NCI-H128 (cell line): ENCODE measurements around the gene RYK.
"Not testable (repeated sequence)": the region's sequence is repeated elsewhere in the genome, so short reads cannot be mapped to it uniquely, and the experiment has no call there.

Experiments used
- DNase-seq: peaks from one replicate; lab custom pipeline; 2025; ENCODE audit not compliant: unreplicated experiment; lab: John Stamatoyannopoulos, UW

RYK gene

GRCh38 chr3:134222835-134223234 is 27.8 kb downstream of the RYK start:
- no peak for DNase-seq

GRCh38 chr3:134216851-134217250 is 33.8 kb downstream of the RYK start:
- no peak for DNase-seq

- DNase-seq: no peak
Measured at GRCh38 chr3:134216191-134216764, 34.4 kb downstream of the RYK start.

- no peak for DNase-seq
Measured at GRCh38 chr3:134214239-134214638, 36.4 kb downstream of the RYK start.

GRCh38 chr3:134212967-134213665 is 37.5 kb downstream of the RYK start:
- DNase-seq: peak; percentile 86

GRCh38 chr3:134211797-134212196 is 38.9 kb downstream of the RYK start:
- DNase-seq: peak; percentile 65

GRCh38 chr3:134205451-134205850 is 45.2 kb downstream of the RYK start:
- no peak for DNase-seq

- no peak for DNase-seq
Measured at GRCh38 chr3:134201201-134202130, 49.2 kb downstream of the RYK start.

- DNase-seq: not testable (repeated sequence)
Measured at GRCh38 chr3:134199880-134200279, 50.8 kb downstream of the RYK start.

GRCh38 chr3:134199240-134199639 is 51.4 kb downstream of the RYK start:
- DNase-seq: no peak

- no peak for DNase-seq
Measured at GRCh38 chr3:134198414-134198813, 52.2 kb downstream of the RYK start.

GRCh38 chr3:134197681-134198261 is 52.9 kb downstream of the RYK start:
- peak; percentile 40 for DNase-seq

GRCh38 chr3:134194247-134194646 is 56.4 kb downstream of the RYK start:
- DNase-seq: no peak

GRCh38 chr3:134190250-134190649 is 60.4 kb downstream of the RYK start:
- no peak for DNase-seq

GRCh38 chr3:134189849-134190248 is 60.8 kb downstream of the RYK start:
- no peak for DNase-seq

GRCh38 chr3:134186391-134186790 is 64.3 kb downstream of the RYK start:
- DNase-seq: no peak

GRCh38 chr3:134180761-134181160 is 69.9 kb downstream of the RYK start:
- no peak for DNase-seq

- no peak for DNase-seq
Measured at GRCh38 chr3:134179508-134179907, 71.2 kb downstream of the RYK start.

GRCh38 chr3:134163096-134163495 is 87.6 kb downstream of the RYK start:
- DNase-seq: no peak

GRCh38 chr3:134161898-134162615 is 88.6 kb downstream of the RYK start:
- no peak for DNase-seq

GRCh38 chr3:134155446-134155845 is 95.2 kb downstream of the RYK start:
- no peak for DNase-seq
